ENCODE data around the gene ABCC1.
A peak's percentile ranks its signal among the peaks of the same experiment; 100 is the strongest.

Gene ABCC1

DNA sequence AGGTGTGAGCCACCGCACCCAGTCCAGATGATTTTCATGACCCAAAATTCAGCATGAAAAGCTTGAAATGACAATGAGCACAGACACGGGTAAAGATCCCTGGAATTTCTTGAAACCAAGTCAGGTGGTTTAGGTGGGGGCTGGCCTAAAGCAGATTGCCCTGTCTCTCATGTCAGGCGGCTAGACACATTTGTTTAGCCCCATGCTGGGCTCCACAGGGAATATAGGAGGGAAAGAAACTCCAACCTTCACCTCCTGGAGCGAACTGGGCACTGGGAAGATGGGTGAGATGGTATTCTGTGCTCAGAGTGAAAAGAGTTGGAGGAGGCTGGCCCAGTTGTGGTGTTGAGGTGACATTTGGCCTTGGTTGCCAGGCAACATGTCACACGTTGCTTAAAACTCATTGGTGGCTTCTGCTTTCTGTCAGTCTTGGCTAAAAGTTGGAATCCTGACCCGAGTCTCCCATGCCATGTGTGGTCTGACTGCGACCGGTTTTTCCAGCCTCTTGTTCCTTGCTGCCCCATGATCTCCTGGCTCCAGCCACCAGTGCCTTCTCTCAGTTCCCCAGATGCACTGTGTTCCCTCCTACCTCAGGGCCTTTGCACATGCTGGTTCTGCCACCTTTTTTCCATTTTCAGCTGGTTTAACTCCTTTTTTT lies 160.2 kb downstream of the ABCC1 start:
- DNase-seq (ENCODE audit: low read depth in 2 of 2), result no peak

DNA sequence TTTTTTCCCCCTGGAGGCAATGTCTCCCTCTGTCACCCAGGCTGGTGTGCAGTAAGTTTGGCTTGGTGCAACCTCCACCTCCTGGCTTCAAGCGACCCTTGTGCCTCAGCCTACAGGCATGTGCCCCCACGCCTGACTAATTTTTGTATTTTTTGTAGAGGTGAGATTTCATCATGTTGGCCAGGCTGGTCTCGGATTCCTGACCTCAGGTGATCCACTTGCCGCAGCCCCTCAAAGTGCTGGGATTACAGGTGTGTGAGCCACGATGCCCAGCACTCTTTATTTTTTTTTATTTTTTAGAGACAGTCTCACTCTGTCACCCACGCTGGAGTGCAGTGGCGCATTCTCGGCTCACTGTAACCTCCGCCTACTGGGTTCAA lies 160.7 kb downstream of the ABCC1 start:
- DNase-seq (ENCODE audit: low read depth in 2 of 2), result no peak

DNA sequence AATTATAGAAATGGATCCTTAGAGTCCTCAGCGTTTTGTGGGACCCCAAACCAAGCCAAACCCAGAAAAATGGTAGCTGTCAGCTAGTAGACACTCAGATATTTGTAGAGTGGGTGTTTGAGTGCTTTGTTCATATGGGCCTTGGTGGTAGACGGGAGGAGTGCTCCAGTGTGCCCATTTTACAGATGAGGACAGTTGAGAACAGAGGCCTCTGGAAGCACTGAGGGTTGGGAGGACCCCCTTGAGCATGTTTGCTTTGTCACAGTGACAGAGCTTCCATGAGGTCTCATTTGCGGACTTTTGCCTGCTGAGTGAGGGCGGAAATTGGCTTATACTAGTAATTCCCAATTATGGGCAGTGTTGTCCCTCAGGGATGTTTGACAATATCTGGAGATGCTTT lies 162.2 kb downstream of the ABCC1 start:
- DNase-seq (ENCODE audit: low read depth in 2 of 2), result no peak

DNA sequence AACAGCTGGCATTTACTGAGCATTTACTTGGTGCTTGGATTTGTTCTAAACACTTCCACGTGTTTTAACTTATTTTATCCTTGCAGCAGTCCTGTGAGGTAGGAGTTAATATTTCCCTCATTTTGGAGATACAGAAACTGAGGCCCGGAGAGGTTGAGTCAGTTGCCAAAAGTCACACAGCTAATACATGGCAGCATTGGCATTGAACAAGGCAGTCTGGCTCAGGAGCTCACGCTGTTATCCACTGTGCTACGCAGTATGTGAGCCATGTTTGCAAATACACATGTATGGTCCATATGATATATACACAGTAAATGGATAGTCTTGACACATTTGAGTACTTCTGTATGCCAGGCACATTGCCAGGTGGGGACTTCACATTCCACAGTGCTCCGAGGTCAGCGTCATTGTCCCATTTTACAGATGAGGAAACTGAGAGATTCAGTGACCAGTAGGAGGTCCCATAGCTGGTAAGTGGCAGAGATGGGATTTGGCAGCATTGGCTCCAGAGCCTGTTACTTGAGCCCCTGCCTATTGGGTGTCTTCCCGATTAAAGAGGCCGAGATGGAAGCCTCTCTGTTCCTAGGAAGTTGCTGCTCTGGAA lies 163.1 kb downstream of the ABCC1 start:
- no peak for DNase-seq (ENCODE audit: low read depth in 2 of 2)

DNA sequence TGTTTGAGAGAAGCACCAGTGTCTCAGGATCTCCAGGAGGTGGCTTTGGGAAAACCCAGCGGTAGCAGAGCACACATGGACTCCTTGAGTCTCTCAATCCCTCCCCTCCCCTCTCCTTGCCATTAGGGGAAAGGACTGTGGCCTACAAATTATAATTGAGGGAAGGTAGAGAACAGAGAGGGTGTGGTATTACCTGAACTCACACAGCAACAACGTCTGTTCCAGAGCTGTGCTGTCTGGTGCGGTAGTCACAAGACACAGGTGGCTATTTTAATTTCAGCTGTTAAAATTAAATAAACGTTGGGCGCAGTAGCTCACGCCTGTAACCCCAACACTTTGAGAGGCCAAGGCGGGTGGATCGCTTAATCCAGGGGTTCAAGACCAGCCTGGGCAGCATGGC lies 163.7 kb downstream of the ABCC1 start:
- DNase-seq (ENCODE audit: low read depth in 2 of 2), result no peak

DNA sequence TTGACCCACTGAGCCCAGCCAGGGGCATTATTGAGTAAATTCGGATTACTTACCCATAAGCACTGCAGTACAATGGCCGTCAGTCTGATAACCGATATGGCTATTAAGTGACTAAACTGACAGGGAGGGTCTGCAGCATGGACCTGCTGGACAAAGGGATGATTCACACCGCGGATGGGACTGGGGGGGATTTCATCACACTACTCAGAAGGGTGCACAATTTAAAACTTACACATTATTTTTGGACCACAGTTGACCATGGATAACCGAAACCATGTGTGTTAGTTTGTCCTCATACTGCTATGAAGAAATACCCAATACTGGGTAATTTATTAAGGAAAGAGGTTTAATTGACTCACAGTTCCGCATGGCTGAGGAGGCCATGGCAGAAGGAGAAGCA lies 167.4 kb downstream of the ABCC1 start:
- no peak for DNase-seq (ENCODE audit: low read depth in 2 of 2)

DNA sequence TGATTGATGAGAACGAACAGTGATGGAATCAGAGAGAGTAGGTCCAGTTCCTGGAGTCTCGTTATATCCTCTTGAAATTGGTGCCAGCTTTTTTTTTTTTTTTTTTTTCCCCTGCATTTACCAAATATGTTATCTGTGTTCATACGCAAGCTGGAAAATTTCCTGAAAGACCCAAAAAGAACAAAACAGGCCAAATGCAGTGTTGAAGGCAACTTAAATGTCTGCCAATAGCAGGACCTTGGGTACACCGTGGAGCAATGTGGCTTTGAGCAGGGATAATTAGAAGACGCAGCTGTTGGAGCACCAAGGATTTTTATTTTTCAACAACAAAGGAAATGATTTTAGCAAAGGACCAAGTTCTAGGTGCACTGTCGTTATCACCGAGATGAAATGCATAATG lies 168.9 kb downstream of the ABCC1 start:
- no peak for DNase-seq (ENCODE audit: low read depth in 2 of 2)

DNA sequence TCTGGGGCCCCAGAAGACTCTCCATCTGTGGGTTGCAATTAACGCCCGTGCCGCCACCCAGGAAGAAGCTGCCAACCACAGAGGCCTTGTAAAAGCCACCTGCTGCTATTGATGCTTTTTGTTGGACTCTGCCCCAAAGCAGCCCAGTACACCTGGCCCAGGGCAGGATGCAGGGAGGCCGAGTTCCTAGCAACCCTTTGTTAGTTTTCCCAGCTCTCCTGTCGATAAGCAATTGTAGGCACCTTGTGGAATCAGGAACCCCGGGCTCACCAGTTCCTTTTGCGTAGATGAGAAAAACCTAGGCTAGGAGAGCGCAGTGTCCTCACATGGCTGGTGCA lies 170.6 kb downstream of the ABCC1 start:
- no peak for DNase-seq (ENCODE audit: low read depth in 2 of 2)

DNA sequence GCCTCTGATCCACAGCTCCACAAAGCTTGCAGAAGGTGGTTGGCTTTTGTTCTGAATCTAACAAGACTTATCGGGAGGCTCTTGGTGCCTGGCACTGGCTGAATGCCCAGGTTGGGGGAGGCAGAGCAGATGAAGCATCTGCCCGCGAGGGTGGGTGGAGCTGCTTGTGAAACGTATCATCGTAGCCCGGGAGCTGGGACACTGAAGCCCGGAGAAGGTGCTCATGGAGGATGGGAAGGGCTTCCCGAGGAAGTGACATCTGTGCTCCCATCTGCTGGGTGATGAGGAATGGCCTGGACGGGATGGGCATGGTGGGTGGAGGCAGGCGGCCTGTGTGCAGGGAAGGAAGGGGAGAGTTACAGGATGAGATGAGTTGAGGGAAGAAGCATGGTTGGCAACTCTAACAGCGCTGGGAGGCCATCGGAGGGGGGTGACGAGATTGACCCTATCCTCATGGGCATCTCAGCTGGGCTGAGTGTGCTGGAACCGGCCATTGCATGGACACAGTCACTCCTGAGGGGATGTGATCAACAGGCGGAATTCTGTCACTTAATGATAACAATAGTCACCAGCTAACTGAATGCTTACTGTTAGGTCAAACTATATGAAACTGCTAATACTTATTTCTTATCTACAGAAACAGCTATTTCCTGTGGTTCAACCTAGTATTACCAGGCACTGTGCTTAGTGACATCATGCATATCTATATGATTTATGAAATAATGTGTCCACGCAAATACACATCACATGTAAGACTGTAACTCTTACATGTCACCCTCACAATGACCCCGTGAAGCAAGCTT lies 171.2 kb downstream of the ABCC1 start:
- no peak for DNase-seq (ENCODE audit: low read depth in 2 of 2)

DNA sequence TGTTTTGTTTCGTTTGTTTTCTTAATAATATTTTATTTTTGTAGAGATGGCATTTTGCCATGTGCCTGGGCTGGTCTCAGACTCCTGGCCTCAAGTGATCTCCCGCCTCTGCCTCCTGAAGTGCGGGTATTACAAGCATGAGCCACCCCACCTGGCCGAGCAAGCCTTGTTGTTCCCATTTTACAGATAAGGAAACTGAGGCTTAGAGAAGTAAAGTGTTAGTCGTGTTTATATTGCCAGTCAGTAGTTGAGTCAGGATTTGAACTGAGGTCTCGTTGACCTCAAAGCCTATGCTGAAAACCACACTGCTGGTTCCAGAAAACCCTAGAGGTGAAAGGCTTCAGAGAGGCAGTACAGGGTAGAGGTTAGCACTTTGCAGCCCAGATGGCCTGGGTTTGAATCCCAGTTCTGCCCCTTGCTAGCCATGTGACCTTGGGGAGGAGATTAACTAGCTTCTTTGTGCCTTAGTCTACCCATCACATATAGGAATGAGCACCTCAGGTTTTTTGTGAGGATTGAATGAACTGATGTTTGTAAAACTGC lies 171.8 kb downstream of the ABCC1 start:
- no peak for DNase-seq (ENCODE audit: low read depth in 2 of 2)

DNA sequence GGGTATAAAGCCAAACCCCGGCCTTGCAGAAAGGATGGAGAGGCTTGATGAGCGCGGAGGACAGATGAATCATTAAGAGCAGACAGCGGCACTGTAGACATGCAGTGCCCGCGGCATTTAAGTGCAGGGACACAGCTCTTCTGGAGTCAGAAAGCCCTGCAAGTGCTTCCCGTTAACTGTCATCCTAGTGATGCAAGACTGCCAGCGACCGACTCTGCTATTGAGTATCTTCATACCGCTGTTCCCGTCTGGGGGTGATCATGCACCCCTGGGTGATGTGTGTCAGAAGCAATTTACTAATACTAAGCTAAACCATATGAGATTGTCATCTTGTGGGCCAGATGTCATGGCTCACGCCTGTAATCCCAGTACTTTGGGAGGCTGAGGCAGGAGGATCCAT lies 172.8 kb downstream of the ABCC1 start:
- DNase-seq (ENCODE audit: low read depth in 2 of 2), result no peak

DNA sequence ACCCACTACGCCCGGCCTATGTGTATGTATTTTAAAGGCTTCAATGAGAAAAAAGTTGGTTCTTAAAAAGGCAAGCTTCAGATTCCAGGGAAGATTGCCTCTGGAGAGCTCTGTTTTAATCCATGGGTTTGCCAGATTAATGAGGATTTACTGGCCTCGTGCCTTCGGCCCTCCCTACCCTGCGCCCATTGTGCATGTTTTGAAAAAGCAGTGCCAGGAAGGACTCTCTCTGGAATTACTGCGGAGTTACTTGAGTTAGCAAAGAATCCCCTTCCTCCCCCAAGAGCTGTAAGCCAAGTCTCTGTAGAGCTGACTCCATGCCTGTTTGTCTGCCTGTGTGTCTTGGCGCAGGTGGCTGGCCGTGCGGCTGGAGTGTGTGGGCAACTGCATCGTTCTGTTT lies 175.0 kb downstream of the ABCC1 start:
- no peak for DNase-seq (ENCODE audit: low read depth in 2 of 2)

DNA sequence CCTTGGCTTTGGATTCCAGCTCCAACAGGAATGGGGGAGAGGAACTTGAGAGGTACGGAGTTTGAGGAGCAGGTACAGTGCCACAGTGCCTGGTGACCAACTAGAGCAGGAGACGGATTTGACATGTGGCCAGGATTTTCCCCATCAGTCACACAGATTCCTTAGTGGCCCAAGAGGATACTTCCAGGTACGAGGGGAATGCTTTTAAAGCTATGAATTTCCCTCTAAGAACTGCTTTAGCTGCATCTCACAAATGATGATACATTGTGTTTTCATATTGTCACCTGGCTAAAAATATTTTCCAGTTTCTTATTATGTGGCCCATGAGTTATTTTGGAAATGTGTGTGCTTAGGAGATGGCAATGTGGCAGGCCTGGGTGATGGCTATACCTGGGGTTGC lies 175.6 kb downstream of the ABCC1 start:
- DNase-seq (ENCODE audit: low read depth in 2 of 2), result no peak

DNA sequence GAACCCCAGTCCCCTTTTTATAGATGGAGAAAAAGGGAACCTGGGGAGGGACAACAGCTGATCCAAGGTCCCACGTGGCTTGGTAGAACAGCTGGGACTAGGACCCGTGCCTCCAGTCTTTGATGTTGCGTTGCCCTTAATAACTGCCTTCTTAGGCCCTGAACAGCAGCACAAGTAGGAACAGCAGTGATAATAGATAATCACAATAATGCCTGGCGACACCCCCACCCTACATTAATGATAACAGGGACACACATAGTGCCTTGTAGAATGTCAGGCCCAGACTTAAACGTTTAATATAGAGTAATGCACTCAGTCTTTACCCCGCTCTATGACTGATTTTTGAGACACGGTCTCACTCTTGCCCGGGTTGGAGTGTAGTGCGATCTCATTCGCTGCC lies 177.5 kb downstream of the ABCC1 start:
- no peak for DNase-seq (ENCODE audit: low read depth in 2 of 2)

DNA sequence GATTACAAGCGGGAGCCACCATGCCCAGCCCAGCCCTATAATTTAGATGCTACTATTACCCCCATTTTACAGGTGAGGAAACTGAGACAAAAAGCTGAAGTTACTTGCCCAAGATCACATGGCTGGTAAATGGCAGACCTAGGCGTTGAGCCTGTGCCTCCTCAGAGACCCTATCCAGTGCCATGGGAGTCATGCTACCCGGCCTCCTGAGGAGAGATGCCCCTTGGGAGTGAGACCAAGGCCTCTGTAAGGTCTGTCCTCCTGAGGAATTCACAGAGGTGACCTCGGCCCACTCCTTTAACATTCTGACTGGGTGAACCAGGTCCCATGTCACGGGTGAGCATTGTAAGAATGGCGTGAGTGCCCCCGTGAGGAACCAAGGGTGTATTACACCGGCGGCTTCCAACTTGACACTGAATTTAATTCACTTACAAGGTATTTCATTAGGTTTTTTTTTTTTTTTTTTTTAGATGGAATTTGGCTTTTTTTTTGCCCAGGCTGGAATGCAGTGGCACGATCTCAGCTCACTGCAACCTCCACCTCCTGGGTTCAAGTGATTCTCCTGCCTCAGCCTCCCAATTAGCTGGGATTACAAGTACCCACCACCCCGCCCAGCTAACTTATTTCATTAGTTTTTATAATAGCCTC lies 178.2 kb downstream of the ABCC1 start:
- peak; percentile 42 to 61 for DNase-seq (ENCODE audit: low read depth in 2 of 2)

DNA sequence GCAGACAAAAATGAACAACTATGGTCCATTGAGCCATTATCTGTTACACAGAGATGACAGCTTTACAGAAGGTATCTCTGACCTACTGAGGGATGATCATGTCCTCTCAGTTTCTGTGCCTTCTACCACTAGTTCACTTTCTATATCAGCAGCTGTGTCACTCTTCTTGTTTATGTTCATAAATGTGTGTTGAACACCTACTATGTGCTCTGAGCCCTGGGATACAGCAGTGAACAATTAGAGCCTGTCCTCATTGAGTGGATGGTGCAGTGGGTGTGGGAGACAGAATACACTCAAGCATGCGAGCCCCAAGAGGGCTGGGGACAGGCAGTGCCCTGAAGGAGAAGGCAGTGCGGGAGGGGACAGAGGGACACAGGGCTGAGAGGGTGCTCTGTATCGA lies 181.8 kb downstream of the ABCC1 start:
- DNase-seq (ENCODE audit: low read depth in 2 of 2), result no peak

DNA sequence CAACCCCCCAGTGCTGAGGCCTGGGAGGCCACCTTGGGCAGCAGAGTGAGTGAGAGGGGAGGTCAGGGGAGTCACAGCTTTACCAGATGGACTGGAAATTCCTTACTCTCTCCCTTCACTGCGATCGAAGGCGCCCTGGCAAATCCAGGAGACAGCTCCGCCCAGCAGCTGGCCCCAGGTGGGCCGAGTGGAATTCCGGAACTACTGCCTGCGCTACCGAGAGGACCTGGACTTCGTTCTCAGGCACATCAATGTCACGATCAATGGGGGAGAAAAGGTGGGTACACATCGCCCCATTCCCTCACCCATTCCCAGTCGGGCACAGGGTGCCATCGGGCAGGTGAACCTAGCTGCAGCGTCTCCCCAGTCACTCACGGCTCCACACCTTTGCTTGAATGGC lies 182.2 kb downstream of the ABCC1 start:
- DNase-seq (ENCODE audit: low read depth in 2 of 2), result no peak

DNA sequence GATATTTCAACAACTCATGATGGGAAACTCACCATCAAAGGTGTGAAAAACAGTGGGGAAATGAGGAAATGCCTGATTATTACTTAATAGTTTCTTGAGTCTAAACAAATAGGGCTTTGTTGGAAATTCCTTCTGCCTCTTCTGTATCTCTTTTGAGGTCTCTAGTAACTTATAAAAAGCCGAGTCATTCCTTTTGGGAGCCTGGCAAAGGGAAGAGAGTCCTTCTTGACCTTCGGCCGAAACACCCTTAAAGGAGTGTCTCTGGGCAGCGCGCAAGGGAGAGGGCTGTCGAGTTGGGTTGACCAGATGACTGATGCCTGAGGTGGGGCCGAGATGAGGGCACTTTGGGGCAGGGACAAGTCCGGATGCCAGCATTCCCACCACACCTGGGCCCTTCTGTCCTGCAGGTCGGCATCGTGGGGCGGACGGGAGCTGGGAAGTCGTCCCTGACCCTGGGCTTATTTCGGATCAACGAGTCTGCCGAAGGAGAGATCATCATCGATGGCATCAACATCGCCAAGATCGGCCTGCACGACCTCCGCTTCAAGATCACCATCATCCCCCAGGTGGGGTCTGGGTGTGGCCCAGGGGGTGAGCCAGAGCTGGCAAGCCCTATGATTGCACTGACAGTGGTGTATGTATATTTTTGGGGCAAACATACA lies 184.7 kb downstream of the ABCC1 start:
- DNase-seq (ENCODE audit: low read depth in 2 of 2), result no peak

DNA sequence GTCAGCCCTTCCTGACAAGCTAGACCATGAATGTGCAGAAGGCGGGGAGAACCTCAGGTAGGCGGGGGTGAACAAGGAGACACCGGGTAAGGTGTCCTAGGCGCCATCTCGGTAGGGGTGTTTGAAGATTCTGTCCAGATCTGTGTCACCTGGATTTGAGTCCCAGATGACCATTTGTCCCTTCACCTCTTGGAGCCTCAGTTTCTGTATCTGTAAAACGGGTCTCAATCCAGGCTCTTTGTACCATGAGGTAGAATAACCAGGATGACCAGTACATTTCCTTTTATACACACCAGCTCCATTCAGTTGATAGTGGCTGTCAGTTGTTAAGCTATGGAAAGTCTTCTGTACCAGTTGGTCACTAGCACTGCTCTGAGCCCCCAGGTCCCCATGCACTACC lies 187.2 kb downstream of the ABCC1 start:
- no peak for DNase-seq (ENCODE audit: low read depth in 2 of 2)

DNA sequence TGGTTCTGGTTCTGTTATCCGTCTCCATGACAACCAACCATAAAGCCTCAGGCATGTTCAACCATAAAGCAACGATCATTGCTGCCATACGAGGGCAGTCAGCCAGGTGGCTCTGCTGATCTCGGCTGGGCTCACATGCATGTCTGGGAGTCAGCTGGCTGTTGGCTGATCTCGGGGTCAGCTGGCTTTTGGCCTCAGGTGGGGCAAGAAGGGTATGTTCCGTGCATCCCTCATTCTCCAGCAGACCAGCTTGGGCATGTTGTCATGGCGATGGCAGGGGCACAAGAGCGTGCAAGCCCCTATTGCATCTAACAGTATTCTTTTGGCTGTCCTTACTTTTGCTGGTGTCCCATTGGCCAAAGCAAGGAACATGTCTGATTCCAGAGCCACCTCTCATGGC lies 187.7 kb downstream of the ABCC1 start:
- no peak for DNase-seq (ENCODE audit: low read depth in 2 of 2)

DNA sequence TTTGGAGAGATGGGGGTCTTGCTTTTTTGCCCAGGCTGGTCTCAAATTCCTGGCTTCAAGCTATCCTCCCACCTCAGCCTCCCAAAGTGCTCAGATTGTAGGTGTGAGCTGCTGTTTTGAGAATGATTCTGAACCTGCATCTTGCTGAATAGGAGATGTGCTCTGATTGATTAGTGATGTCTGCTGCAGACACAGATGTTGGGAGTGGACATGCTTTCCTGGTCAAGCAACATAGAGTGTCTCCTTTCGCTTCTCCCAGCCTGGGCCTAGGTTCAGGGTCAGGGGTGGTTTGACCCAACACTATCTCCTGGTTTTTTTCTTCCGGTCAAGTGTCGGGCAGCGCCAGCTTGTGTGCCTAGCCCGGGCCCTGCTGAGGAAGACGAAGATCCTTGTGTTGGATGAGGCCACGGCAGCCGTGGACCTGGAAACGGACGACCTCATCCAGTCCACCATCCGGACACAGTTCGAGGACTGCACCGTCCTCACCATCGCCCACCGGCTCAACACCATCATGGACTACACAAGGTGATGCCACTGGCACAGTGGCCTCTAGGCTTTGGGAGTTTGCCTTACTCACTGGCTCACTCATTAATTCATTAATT lies 188.7 kb downstream of the ABCC1 start:
- no peak for DNase-seq (ENCODE audit: low read depth in 2 of 2)

DNA sequence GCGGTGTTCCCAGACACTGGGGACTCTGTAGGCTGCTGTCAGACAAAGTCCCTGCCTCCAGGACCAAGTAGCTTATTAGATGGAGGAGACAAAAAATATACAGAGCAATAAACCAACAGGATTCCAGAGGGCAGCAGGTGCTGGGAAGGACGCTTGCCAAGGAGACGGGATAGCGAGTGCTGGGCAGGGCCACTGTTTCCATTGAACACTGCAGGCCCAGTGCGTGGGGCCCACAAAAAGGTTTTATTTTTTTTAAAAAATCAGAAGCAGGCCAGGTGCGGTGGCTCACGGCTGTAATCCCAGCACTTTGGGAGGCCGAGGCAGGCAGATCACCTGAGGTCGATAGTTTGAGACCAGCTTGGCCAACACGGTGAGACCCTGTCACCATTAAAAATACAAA lies 189.6 kb downstream of the ABCC1 start:
- DNase-seq (ENCODE audit: low read depth in 2 of 2), result no peak
